ENCODE measurements around the gene UBAC2. TPM values are rescaled to one million over a fixed set of nuclear protein-coding genes. Genes with fewer than 3 reads are reported as not detected.
A peak's percentile ranks its signal among the peaks of the same experiment; 100 is the strongest.

Gene UBAC2
- total RNA-seq, 4 donors from 2014 or later: 54.4 to 65.9 (median 59.5) TPM

GRCh38 chr13:99356012-99356261 lies 155.3 kb downstream of the UBAC2 start:
- Histone ChIP-seq H3K4me1 (no peaks in the 10 kb centered on the region), H3K9me3 (no peaks in the 10 kb centered on the region), H3K36me3 (no peaks in the 10 kb centered on the region), H3K4me3 (no peak overlapping the region), H3K27me3 (no peaks in the 10 kb centered on the region), H3K27ac (peak overlapping the region; percentile 52 to 58)
- no peak for TF ChIP-seq POLR2A (IDR thresholded peaks at IDR 0.05)
- TF ChIP-seq CTCF (IDR thresholded peaks at IDR 0.05): no peak
- intact Hi-C loops (cut with DNase I; ENCODE audit: low total_unique reads): no loop called here
- DNase-seq: no peak

DNA sequence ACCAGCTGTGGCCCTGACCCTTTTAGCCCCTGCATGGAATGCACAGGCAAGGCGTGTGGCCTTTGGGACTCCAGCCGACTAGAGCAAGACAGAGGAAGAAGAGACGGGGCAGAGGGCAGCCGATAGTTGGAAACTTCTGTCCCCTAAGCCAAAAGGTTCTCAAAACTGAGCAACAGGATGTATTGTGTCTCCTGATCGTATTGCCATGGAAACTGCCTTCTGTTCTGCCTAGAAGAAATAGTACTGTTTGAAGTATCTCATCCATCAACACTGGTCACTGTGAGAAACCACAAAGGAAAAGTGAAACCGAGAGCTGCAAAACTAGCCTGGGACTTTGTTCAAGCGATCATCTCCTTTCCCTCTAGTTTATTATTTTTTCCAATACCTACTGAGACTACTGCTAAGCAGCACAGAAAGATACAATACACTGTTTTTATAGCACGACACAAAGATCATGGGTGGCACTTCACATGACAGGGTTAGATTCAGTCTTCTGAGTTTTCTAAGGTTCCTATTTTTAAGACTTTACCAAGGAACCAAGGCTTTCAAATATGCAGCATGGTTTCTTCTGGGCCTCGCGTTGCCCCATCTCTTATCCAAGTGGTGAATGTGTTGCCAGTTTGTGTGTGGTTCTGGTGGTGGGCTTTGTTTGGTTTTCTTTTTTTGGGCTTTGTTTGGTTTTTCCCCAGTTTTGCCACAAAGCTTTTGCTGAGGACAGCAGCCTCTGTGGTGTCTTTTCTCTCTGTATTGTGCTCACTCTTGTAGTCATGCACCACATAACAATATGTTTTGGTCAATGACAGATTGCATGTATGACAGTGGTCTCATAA lies 155.8 kb downstream of the UBAC2 start:
- peak overlapping the region; percentile 52 to 58 for H3K27ac ChIP-seq

DNA sequence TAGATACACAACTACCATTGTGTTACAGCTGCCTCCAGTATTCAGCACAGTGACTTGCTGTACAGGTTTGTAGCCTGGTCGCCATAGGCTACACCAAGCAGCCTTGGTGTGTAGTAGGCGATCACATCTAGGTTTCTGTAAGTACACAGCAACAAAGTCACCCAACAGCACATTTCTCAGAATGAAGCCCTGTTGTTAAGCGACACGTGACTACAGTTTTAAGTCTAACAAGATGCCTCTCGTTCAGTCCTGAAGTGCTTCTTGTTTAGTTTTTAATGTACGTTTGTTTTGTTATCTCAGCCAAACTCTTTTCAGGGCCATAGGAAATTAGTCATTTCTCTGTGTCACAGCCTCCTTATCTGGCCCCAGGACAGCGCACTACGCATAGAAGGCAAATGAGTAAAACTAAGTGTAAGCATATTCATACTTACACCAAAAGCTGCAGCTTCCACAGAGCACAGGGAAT lies 156.5 kb downstream of the UBAC2 start:
- intact Hi-C loops (cut with DNase I; ENCODE audit: low total_unique reads): no loop called here
- Histone ChIP-seq H3K4me1 (no peaks in the 10 kb centered on the region), H3K27me3 (no peaks in the 10 kb centered on the region), H3K27ac (peak overlapping the region; percentile 32 to 58), H3K36me3 (no peaks in the 10 kb centered on the region), H3K9me3 (no peaks in the 10 kb centered on the region), H3K4me3 (no peak overlapping the region)
- TF ChIP-seq POLR2A (IDR thresholded peaks at IDR 0.05) (no peak), CTCF (IDR thresholded peaks at IDR 0.05) (no peak)
- DNase-seq: no peak

More for the DNA sequence above, 155.8 kb downstream of the UBAC2 start:
- no peak for DNase-seq
- intact Hi-C loops (cut with DNase I; ENCODE audit: low total_unique reads): no loop called here
- Histone ChIP-seq H3K4me3 (no peak overlapping the region), H3K9me3 (no peaks in the 10 kb centered on the region), H3K4me1 (no peaks in the 10 kb centered on the region), H3K36me3 (no peaks in the 10 kb centered on the region), H3K27me3 (no peaks in the 10 kb centered on the region)
- TF ChIP-seq POLR2A (IDR thresholded peaks at IDR 0.05) (no peak), CTCF (IDR thresholded peaks at IDR 0.05) (no peak)

DNA sequence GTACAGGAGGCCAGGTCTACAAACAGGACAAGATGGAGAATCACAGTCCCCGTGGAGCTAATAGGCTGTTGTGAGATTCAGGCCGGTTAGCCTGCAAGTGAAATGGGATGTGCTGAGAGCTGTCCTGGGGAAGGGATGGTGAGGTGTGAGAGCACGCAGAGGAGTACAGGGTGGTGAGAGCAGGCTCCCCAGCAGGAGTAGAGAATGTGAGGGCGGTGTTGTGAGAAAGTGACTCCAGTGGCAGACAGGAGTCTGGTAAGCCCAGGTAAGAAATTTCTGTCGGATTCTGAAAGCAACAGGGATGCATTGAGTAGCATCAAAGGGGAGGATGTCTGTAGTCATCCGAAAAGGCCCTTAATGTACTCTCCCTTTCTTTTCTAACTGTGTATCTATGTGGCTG lies 157.3 kb downstream of the UBAC2 start:
- TF ChIP-seq CTCF (IDR thresholded peaks at IDR 0.05) (no peak), POLR2A (IDR thresholded peaks at IDR 0.05) (no peak)
- Histone ChIP-seq H3K4me1 (no peaks in the 10 kb centered on the region), H3K36me3 (no peaks in the 10 kb centered on the region), H3K4me3 (no peak overlapping the region), H3K27ac (no peak overlapping the region), H3K9me3 (no peaks in the 10 kb centered on the region), H3K27me3 (no peaks in the 10 kb centered on the region)
- no peak for DNase-seq
- intact Hi-C loops (cut with DNase I; ENCODE audit: low total_unique reads): no loop called here

DNA sequence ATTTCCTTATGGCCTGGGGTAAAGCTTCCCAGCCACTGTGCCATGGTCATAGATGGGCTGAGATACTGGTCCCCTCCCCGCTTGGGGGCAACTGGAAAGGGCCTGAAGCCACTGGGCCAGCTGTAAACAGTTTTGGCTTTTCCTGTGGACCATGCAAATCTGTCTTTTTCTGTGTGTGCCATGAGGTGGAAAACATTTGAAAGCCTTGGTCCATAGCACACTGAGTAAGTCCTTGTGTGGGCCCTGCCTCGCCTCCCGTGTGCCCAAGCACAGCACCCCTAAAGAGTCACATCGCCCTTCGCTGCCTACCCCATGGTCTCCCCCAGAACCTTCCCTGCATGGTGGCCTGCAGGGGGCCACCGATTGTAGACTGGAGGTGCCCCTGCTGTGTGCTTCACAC lies 158.9 kb downstream of the UBAC2 start:
- DNase-seq: no peak
- H3K4me3 ChIP-seq: no peak overlapping the region
- H3K27me3 ChIP-seq: no peaks in the 10 kb centered on the region
- no peak overlapping the region for H3K27ac ChIP-seq
- H3K9me3 ChIP-seq: no peaks in the 10 kb centered on the region
- TF ChIP-seq CTCF (IDR thresholded peaks at IDR 0.05) (no peak), POLR2A (IDR thresholded peaks at IDR 0.05) (no peak)
- no peaks in the 10 kb centered on the region for H3K4me1 ChIP-seq
- intact Hi-C loops (cut with DNase I; ENCODE audit: low total_unique reads): no loop called here
- no peaks in the 10 kb centered on the region for H3K36me3 ChIP-seq

Measured in uterus (tissue), 4 donors.